ENCODE measurements around the gene ELK4. TPM values are rescaled to one million over a fixed set of nuclear protein-coding genes. Genes with fewer than 3 reads are reported as not detected.

ELK4 gene
- 8.2 and 13.2 TPM in 2 replicates for total RNA-seq

DNA sequence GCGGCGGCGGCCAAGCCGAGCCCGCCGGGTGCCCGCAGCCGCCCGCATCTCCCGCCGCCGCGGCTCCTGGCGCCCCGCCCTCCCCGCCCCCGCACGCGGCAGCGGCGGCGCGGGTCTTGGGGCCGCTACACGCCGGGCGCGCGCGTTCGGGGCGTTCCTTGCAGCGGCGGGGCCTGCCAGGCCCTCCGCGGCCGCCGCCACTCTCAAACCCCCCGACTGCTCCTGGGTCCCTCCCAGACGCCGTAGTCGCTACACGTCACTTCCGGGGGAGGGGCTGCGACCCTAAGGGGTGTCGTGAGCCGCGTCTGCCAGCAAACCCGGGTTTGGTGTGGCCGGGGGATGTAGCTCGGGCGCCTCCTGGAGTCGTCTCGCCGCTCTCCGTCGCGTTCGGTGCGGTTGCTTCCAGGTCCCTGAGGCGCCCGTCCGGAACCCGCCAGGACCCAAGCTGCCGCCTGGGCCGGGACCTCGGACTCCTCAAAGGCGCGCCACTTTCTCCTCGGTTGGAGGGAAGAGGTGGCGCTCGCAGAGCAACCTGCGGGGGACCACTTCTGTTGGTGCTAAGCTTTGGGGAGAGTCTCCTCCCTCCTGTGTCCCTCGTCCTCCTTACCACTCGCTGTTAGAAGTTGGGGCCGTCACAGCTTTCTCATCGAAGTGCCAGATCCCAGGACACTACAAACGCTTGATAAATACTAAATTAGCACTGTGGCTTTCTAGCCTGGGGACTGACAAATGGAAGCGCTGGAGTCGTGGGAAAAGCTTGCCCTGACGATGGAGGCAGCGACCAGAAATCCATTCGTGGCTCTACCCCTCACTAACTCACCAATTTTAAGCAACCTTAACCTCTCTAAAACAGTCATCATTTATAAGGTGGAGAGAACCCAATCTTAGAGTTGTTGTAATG lies at the start of gene ELK4:
TSS of gene ELK4 (minus strand) at position 244 of the 901 bp plus-strand sequence. CDS start 8,129 bp downstream, outside the sequence.

DNA sequence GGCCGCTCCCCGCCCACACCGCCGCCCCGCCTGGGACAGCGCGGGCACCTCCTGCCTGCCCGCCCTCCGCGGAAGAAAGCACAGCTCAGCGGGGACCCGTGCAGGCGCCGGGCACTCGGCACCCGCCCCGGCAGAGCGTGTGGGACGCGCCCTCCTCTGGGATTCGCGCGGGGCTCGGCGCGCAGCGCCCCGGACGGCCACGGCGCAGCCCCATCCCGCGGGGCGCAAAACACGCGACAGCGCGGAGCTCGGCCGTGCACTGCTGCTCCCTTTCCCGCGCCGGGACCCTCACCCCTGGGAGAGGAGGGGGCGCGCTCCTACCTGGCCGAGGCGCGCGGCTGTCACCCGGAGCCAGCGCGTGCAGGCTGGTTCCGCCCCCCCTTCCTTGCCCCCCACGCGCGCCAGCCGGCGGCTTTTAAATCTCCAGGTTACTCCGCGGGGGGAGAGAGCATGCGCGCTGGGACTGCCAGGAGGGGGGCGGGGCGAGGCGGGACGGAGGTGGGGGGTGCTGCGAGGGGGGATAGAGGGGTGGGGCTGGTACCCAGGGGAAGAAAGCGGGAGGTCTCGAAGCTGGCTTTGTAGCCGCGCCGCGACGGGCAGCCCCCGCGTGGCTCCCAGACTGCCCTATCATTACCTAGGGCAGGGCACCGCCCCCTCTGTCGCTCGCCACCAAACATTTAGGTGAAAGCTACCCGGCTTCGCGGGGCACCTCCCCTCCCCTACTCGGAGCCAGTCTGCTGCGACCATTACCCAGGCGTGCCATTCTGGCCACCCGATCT lies 48.5 kb upstream of the ELK4 start, which contains the start of gene SLC45A3:
TSS of gene SLC45A3 (minus strand) at position 437 of the 779 bp plus-strand sequence. CDS start 15,853 bp downstream, outside the sequence.

Other genes starting within 250 kb of the ELK4 start
- gene LEMD1, start 210.0 kb downstream of the ELK4 start, total RNA-seq, result not detected in 2 replicates
- gene BLACAT1, start 176.0 kb downstream of the ELK4 start, total RNA-seq, result not detected in 2 replicates
- 0.26 and 0.31 TPM in 2 replicates for gene CDK18, start 127.3 kb downstream of the ELK4 start, total RNA-seq
- gene SLC45A3, start 48.5 kb upstream of the ELK4 start, total RNA-seq, result 2.0 and 2.6 TPM in 2 replicates
- 133 and 136 TPM in 2 replicates for gene NUCKS1, start 118.2 kb upstream of the ELK4 start, total RNA-seq
- 33.3 and 41.9 TPM in 2 replicates for gene RAB29, start 143.5 kb upstream of the ELK4 start, total RNA-seq
- 14.9 and 17.8 TPM in 2 replicates for gene SLC41A1, start 181.2 kb upstream of the ELK4 start, total RNA-seq
- gene PM20D1, start 218.1 kb upstream of the ELK4 start, total RNA-seq, result not detected in 2 replicates